Uterus (tissue), 4 donors: ENCODE results near the gene PTGER2. TPM values are rescaled to one million over a fixed set of nuclear protein-coding genes. Genes with fewer than 3 reads are reported as not detected.

Experiments
- DNase-seq, 2 donors: peaks; one replicate each; pipeline ENCODE4 v3.0.0-alpha.2; 2019 to 2020
- H3K27ac ChIP-seq, 2 donors: fragments of 200-600 bp; sonication (generic); 1 replicate in 1 of 2; 2 replicates in 1 of 2; pipeline ENCODE4 v1.5.1; 2016 to 2018
- H3K27me3 ChIP-seq, 2 donors: fragments of 200-600 bp; sonication (generic); one replicate each; pipeline ENCODE4 v1.5.1; 2018 to 2019; ENCODE audit warnings: control low read depth in 1 of 2
- H3K36me3 ChIP-seq, 2 donors: fragments of 200-600 bp; sonication (generic); one replicate each; pipeline ENCODE4 v1.5.1; 2019; ENCODE audit warnings: control low read depth in 1 of 2
- H3K4me1 ChIP-seq, 2 donors: fragments of 200-600 bp; sonication (generic); one replicate each; pipeline ENCODE4 v1.5.1; 2018 to 2019; ENCODE audit warnings: control low read depth in 1 of 2
- H3K4me3 ChIP-seq, 2 donors: fragments of 200-600 bp; sonication (generic); 1 replicate in 1 of 2; 2 replicates in 1 of 2; pipeline ENCODE4 v1.5.1; 2018 to 2019; ENCODE audit warnings: mild to moderate bottlenecking in 1 of 2
- H3K9me3 ChIP-seq, 2 donors: fragments of 200-600 bp; sonication (generic); one replicate each; pipeline ENCODE4 v1.5.1; 2019; ENCODE audit warnings: control low read depth in 1 of 2
- POLR2A ChIP-seq, 2 donors: fragments of 450-650 bp; IDR thresholded peaks; one replicate each; pipeline ENCODE4 v1.6.1; 2016; ENCODE audit warnings: antibody characterized with exemption in 2 of 2, mild to moderate bottlenecking in 1 of 2, moderate library complexity in 1 of 2
- intact Hi-C: fragments of 100-400 bp; cut with DNase I; formaldehyde crosslinking; loops from one replicate; pipeline ENCODE4 v1.15.1; 2023; ENCODE audit warnings: low total_unique reads
- total RNA-seq, 4 donors: library from RNA; depleted of rRNA in 3 of 4; stranded (reverse); fragments of >200 nt in 3 of 4; gene quantifications; one replicate each; pipeline versions ENCODE4 v1.1.0 to v1.2.4, GENCODE V29; 2014 to 2023
- TF ChIP-seq, protein P1 (sequence below), 4 experiments: fragments of 200-600 bp in 2 of 4; fragments of 450-650 bp in 2 of 4; sonication (generic) in 2 of 4; IDR thresholded peaks; one replicate each; pipeline ENCODE4 v1.5.1; 2016 to 2019; ENCODE audit warnings: antibody characterized with exemption in 4 of 4, mild to moderate bottlenecking in 2 of 4, moderate library complexity in 1 of 4
- donor health status: DM: yes; HTN: yes; CAD: no.

PTGER2 gene
- total RNA-seq, 4 donors from 2014 or later: 1.5 to 7.1 (median 4.7) TPM

DNA sequence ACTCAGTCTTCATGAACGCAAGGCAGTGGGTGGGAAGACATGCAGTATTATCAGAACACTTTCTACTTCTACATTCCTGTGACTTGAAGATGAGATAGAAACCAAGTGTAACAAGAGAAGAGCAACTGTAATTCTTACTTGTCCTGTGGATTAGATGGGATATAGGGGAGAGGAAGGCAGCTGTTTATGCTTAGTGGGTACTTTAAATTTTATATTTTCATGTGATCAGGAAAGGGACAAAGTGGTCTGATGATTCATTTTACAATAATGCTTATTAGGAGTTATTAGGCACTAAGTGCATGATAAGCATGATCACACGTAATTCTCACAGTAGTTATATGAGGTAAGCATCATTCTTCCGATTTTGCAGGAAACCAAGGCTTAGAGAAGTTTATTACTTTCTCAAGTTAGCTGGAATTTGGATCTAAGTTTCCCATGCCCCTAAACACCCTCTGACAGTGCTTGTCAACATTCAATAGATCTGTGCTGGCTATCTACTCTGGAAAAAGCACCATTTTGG, 52.7 kb downstream of the PTGER2 start:
- Histone ChIP-seq H3K4me3 (no peak overlapping the region), H3K4me1 (peaks cover 5 to 7% of the 10 kb centered on the region in 2 donors), H3K27ac (no peak overlapping the region), H3K36me3 (no peaks in the 10 kb centered on the region), H3K27me3 (no peaks in the 10 kb centered on the region), H3K9me3 (no peaks in the 10 kb centered on the region)
- TF ChIP-seq, protein P1, sequence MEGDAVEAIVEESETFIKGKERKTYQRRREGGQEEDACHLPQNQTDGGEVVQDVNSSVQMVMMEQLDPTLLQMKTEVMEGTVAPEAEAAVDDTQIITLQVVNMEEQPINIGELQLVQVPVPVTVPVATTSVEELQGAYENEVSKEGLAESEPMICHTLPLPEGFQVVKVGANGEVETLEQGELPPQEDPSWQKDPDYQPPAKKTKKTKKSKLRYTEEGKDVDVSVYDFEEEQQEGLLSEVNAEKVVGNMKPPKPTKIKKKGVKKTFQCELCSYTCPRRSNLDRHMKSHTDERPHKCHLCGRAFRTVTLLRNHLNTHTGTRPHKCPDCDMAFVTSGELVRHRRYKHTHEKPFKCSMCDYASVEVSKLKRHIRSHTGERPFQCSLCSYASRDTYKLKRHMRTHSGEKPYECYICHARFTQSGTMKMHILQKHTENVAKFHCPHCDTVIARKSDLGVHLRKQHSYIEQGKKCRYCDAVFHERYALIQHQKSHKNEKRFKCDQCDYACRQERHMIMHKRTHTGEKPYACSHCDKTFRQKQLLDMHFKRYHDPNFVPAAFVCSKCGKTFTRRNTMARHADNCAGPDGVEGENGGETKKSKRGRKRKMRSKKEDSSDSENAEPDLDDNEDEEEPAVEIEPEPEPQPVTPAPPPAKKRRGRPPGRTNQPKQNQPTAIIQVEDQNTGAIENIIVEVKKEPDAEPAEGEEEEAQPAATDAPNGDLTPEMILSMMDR (IDR thresholded peaks at IDR 0.05): no peak
- no peak for TF ChIP-seq POLR2A (IDR thresholded peaks at IDR 0.05)
- no peak for DNase-seq
- intact Hi-C loops: no loop called here

DNA sequence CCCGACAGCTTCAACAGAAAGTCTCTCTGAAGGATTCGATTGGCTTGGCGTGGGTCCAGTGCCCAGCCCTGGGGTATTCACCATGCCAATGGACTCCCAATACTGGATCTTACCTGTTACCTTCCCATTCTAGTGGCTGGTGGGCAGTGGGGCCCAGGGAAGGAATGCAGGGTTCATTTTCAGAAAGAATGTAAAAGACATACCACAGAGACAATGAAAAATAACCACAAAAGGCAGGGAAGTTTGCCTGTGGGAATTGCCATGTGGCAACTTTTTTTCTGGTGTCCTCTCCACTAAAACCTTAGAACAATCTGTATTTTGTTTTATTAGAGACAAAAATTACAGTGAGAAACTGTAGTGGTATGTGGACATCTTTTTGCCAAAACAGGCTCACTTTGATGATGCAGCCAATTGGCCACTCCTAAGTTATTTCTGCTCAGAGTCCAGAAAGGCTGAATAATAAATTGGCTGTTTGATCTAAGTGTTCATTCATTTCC, 55.2 kb downstream of the PTGER2 start:
- no peak overlapping the region for H3K27ac ChIP-seq
- intact Hi-C loops: no loop called here
- H3K4me1 ChIP-seq: peaks cover 0 to 4% of the 10 kb centered on the region in 2 donors
- no peaks in the 10 kb centered on the region for H3K27me3 ChIP-seq
- H3K9me3 ChIP-seq: no peaks in the 10 kb centered on the region
- no peak for DNase-seq
- TF ChIP-seq, protein P1 (IDR thresholded peaks at IDR 0.05): no peak
- no peak for TF ChIP-seq POLR2A (IDR thresholded peaks at IDR 0.05)
- no peaks in the 10 kb centered on the region for H3K36me3 ChIP-seq
- H3K4me3 ChIP-seq: no peak overlapping the region

DNA sequence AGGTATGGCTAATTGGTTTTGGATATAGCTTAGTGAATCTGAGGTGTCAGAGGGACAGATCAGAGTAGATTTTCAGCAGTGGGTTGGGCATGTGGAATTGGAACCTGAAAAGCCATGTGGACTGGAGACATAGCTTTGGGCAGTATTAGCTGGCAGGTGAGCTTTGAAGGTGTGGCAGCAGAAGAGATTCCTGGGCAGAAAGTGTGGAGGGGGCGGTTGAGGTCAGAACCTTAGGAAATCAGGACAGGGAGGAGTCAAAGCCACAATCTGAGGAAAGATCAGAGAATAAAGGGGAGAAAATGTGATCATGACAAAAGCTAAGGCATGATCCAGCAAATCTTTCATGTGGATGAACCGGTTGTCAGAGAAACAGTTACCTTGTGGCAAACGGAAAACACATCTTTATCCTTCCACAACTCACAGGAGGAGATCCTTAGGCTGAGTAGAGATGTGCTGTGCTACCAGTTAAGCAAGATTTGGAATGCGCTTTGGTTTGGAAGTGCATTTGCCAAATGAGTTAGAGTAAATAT, 56.4 kb downstream of the PTGER2 start:
- H3K9me3 ChIP-seq: no peaks in the 10 kb centered on the region
- no peaks in the 10 kb centered on the region for H3K36me3 ChIP-seq
- H3K4me1 ChIP-seq: no peaks in the 10 kb centered on the region
- no peak for DNase-seq
- no peaks in the 10 kb centered on the region for H3K27me3 ChIP-seq
- TF ChIP-seq, protein P1 (IDR thresholded peaks at IDR 0.05): no peak
- intact Hi-C loops: no loop called here
- H3K4me3 ChIP-seq: no peak overlapping the region
- H3K27ac ChIP-seq: no peak overlapping the region

DNA sequence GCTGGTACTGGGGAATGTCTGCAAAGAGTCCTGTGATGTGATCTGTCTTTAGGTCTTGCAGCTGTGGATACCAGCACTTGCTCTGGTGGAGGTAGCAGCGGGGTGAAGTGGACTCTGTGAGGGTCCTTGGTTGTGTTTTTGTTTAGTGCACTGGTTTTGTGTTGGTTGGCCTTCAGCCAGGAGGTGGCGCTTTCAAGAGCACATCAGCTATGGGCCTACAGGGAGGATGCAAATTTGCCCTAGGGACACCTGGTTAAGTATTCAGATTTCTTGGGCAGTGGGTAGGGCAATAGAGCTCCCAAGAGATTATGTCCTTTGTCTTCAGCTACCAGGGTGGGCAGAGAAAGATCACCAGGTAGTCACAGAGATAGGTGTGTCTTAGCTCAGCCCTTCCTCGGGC, 63.8 kb downstream of the PTGER2 start:
- Histone ChIP-seq H3K4me3 (no peak overlapping the region), H3K9me3 (no peaks in the 10 kb centered on the region), H3K27ac (no peak overlapping the region), H3K4me1 (no peaks in the 10 kb centered on the region), H3K36me3 (no peaks in the 10 kb centered on the region), H3K27me3 (no peaks in the 10 kb centered on the region)
- TF ChIP-seq, protein P1 (IDR thresholded peaks at IDR 0.05): no peak
- TF ChIP-seq POLR2A (IDR thresholded peaks at IDR 0.05): no peak
- intact Hi-C loops: no loop called here
- no peak for DNase-seq

Other genes starting within 250 kb of the PTGER2 start
- gene NID2, start 245.3 kb upstream of the PTGER2 start, total RNA-seq: 10 to 100 TPM in 3 of 4 donors, 1 to 10 TPM in 1; 8.2 to 92.6 (median 32.4) TPM
- gene PTGDR, start 46.6 kb upstream of the PTGER2 start, total RNA-seq: 1 to 10 TPM in 2 of 4 donors, under 1 TPM in 2; 0.26 to 2.9 (median 0.87) TPM
- 10 to 100 TPM in 3 of 4 donors, 1 to 10 TPM in 1; 2.8 to 22.3 (median 12.8) TPM for gene TXNDC16, start 238.2 kb downstream of the PTGER2 start, total RNA-seq
- 10 to 100 TPM in 1 of 4 donors, 1 to 10 TPM in 1, not detected in 2; 1.1 to 10.9 TPM for gene GPR137C, start 238.5 kb downstream of the PTGER2 start, total RNA-seq